Measurements from ENCODE around the gene CCDC138.

DNA sequence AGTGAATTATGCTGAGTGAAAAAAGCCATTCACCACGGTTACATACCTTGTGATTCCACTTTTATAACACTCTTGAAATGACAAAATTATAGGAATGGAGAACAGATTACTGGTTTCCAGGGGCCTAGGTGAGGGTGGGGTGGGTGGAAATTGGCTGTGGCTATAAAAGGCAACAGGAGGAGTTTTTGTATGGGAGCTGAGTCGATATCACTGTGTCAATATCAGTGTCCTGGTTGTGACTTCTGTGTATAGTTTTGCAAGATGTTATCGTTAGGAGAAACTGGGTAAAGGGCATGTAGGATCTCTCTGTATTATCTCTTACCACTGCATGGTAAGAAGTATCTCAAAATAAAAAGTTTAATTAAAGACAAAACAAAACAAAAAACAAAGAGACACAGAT is 118.1 kb downstream of the CCDC138 start:
- TF ChIP-seq, protein P1, sequence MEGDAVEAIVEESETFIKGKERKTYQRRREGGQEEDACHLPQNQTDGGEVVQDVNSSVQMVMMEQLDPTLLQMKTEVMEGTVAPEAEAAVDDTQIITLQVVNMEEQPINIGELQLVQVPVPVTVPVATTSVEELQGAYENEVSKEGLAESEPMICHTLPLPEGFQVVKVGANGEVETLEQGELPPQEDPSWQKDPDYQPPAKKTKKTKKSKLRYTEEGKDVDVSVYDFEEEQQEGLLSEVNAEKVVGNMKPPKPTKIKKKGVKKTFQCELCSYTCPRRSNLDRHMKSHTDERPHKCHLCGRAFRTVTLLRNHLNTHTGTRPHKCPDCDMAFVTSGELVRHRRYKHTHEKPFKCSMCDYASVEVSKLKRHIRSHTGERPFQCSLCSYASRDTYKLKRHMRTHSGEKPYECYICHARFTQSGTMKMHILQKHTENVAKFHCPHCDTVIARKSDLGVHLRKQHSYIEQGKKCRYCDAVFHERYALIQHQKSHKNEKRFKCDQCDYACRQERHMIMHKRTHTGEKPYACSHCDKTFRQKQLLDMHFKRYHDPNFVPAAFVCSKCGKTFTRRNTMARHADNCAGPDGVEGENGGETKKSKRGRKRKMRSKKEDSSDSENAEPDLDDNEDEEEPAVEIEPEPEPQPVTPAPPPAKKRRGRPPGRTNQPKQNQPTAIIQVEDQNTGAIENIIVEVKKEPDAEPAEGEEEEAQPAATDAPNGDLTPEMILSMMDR (IDR thresholded peaks at IDR 0.05), result no peak
- no peak for TF ChIP-seq POLR2AphosphoS5 (IDR thresholded peaks at IDR 0.05)
